ENCODE data around the gene MRGPRX4. TPM values are rescaled to one million over a fixed set of nuclear protein-coding genes. Genes with fewer than 3 reads are reported as not detected.
"Not testable (repeated sequence)": the region's sequence is repeated elsewhere in the genome, so short reads cannot be mapped to it uniquely, and the experiment has no call there.

Gene MRGPRX4
- not detected in 2 replicates for total RNA-seq (2014; rRNA removed; shearing (Covaris generic))

GRCh38 chr11:18172666-18173065 lies at the start of gene MRGPRX4:
Gene MRGPRX4 (plus strand): TSS chr11:18172837. CDS start chr11:18173257, 420 bp downstream.
- no peak for DNase-seq (ENCODE audit: low read depth)

GRCh38 chr11:18131115-18131514 lies 41.5 kb upstream of the MRGPRX4 start:
- not testable (repeated sequence) for DNase-seq (ENCODE audit: low read depth)

- no peak for DNase-seq (ENCODE audit: low read depth)
Measured at GRCh38 chr11:18132341-18132740, 40.3 kb upstream of the MRGPRX4 start, which contains the start of gene MRGPRX3. Gene MRGPRX3 (plus strand): TSS chr11:18132571. CDS start chr11:18137203, 4,632 bp downstream.

- no peak for DNase-seq (ENCODE audit: low read depth)
Measured at GRCh38 chr11:18135308-18135707, 37.3 kb upstream of the MRGPRX4 start.

DNA sequence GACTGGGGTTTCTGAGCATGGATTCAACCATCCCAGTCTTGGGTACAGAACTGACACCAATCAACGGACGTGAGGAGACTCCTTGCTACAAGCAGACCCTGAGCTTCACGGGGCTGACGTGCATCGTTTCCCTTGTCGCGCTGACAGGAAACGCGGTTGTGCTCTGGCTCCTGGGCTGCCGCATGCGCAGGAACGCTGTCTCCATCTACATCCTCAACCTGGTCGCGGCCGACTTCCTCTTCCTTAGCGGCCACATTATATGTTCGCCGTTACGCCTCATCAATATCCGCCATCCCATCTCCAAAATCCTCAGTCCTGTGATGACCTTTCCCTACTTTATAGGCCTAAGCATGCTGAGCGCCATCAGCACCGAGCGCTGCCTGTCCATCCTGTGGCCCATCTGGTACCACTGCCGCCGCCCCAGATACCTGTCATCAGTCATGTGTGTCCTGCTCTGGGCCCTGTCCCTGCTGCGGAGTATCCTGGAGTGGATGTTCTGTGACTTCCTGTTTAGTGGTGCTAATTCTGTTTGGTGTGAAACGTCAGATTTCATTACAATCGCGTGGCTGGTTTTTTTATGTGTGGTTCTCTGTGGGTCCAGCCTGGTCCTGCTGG lies 35.3 kb upstream of the MRGPRX4 start:
- no peak for DNase-seq (ENCODE audit: low read depth)

DNA sequence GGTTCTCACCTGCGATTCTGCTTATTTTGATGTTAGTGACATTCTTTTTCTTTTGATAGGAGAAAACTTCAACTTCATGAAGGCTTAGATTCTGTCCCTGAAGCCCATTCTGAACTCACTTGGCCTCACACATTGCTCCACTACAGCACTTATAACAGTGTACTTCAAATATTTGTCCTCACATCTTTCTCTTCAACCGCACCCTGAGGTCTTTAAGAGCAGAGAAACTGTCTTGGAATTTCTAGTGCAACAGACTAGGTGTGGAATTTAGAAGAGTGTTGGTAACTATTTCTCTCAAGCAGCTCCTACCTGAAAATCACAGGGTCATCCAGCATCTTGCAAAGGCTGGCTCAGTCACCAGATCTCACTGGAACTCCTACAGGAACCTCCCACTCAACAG lies 32.5 kb upstream of the MRGPRX4 start:
- DNase-seq (ENCODE audit: low read depth): no peak

GRCh38 chr11:18144243-18144642 lies 28.4 kb upstream of the MRGPRX4 start:
- DNase-seq (ENCODE audit: low read depth): peak; percentile 2

- DNase-seq (ENCODE audit: low read depth): no peak
Measured at GRCh38 chr11:18145025-18145424, 27.6 kb upstream of the MRGPRX4 start.

DNA sequence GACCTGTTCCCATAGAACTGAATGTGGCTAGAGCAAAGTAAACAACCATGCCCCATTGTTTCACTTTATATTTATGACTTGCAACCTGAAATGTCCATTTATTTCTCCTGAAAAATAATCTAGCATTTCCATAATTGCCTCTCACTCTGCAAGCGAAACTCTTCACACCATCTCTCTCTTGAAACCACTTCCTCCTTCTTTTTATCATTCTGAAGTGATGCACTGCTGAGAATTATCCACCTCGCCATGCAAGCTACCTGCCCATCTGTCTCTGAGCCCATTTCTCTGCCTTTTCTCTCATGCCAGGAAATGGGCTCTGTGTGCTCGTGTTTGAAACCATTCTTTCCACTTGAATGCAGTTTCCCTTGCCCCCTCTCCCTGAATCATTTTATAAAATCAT lies 26.8 kb upstream of the MRGPRX4 start:
- no peak for DNase-seq (ENCODE audit: low read depth)

- no peak for DNase-seq (ENCODE audit: low read depth)
Measured at GRCh38 chr11:18151581-18151980, 21.1 kb upstream of the MRGPRX4 start.

- no peak for DNase-seq (ENCODE audit: low read depth)
Measured at GRCh38 chr11:18168372-18168771, 4.3 kb upstream of the MRGPRX4 start.

GRCh38 chr11:18171377-18172000 lies 1.1 kb upstream of the MRGPRX4 start:
- DNase-seq (ENCODE audit: low read depth): peak; percentile 21

- DNase-seq (ENCODE audit: low read depth): no peak
Measured at GRCh38 chr11:18173225-18173866, 709 bp downstream of the MRGPRX4 start.

GRCh38 chr11:18188796-18189195 lies 16.2 kb downstream of the MRGPRX4 start:
- no peak for DNase-seq (ENCODE audit: low read depth)

DNA sequence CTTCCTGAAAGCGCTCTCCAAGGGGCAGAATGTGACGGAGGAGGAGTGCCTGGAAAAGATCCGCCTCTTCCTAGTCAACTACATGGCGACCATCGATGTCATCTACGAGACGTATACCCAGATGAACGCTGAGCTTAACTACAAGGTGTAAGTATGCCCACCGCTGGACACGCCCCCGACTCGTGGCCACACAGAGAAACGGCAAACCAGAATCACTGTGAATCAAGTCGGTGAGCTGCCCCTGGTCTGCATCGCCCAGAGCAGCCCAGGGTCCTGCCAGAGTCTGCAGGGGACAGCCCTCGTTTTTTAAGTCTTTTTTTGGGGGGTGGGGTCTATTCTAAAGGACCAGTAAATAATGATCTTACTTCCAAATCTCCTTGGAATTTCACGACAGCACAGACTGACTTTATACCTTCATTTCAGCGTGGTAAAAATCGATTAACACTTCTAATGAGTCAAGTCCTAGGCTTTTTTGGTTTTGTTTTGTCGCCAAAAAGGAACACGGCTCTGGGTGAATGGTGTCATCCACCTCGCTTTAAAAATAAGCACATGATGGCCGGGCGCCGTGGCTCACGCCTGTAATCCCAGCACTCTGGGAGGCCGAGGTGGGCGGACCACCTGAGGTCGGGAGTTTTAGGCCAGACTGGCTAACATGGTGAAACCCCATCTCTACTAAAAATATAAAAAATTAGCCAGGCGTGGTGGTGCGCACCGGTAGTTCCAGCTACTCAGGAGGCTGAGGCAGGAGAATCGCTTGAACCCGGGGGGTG lies 17.0 kb downstream of the MRGPRX4 start:
- not testable (repeated sequence) for DNase-seq (ENCODE audit: low read depth)

- DNase-seq (ENCODE audit: low read depth): no peak
Measured at GRCh38 chr11:18191376-18191775, 18.7 kb downstream of the MRGPRX4 start.

DNA sequence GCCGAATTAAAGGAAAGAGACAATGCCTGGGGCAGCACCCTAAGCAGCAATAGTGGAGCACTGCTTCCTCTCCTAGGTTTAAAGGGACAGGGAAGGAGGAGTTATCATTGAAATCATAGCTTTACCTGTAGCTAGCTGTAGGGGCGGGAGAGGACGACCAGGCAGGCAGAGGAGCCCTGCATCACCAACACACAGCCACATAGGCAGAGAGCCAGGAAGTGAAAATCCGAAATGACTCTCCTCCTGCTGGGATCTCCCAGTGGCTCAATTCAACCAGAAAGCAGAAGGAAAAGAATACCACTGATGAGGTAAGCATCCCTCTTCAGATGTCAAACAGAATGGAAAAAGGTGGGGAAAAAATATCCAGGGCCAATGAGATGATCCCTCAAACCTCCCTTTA lies 20.4 kb downstream of the MRGPRX4 start:
- peak; percentile 7 for DNase-seq (ENCODE audit: low read depth)

GRCh38 chr11:18196532-18196931 lies 23.9 kb downstream of the MRGPRX4 start:
- DNase-seq (ENCODE audit: low read depth): no peak

DNA sequence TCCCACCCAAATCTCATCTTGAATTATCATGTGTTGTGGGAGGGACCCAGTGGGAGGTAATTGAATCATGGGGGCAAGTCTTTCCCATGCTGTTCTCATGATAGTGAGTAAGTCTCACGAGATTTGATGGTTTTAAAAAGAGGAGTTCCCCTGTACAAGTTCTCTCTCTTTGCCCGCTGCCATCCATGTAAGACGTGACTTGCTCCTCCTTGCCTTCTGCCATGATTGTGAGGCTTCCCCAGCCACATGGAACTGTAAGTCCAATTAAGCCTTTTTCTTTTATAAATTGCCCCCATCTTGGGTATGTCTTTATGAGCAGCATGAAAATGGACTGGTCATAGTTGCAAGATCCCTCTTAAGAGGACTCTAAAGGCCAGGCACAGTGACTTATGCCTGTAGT lies 25.1 kb downstream of the MRGPRX4 start:
- DNase-seq (ENCODE audit: low read depth): not testable (repeated sequence)

DNA sequence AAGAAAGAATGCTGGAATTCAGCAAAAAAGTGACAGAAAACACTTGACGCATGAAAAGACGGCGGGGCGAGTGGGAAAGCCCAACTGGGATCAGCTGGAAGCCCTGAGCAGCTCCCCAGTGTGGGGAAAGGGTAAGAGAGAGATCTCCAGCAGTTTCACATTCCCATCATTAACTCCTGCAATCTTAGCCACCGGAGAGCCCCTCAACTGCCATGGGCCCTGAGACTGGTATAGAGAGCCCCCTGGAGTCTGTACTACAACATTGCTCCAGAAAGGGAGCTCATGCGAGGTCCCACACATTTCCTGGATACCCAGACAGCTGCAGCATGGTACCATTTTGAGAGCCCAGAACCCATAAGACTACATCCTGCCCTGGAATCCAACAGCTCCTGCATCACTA lies 31.1 kb downstream of the MRGPRX4 start:
- peak; percentile 40 for DNase-seq (ENCODE audit: low read depth)

DNA sequence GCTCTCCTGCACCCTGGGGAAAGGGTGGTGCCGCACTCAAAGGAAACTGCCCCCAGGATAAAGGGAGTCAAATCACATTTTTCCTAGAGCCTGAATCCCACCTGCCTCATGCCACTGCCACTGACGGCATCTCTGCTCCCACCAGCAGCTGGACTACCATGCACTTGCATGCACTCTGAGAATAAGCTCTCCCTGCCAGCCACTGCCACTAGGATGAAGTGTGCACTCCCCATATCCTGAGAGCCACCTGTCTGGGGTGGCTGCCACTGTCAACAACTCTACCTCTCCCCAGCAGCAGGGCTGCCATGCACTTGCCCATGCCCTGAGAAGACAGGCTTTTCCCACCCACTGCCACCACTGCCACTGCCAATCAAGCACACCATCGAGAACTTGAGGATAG lies 31.6 kb downstream of the MRGPRX4 start:
- no peak for DNase-seq (ENCODE audit: low read depth)

- DNase-seq (ENCODE audit: low read depth): no peak
Measured at GRCh38 chr11:18204771-18205170, 32.1 kb downstream of the MRGPRX4 start.

All from Daoy (cell line).